ENCODE data around the gene OLFML3. TPM values are rescaled to one million over a fixed set of nuclear protein-coding genes. Genes with fewer than 3 reads are reported as not detected.

The OLFML3 gene
- total and polyA plus RNA-seq, 2 of the 13 experiments (the other 11 are each of a cell fraction or from before 2014, with no cell fraction given): 2.0 to 5.1 TPM

- Histone ChIP-seq H3K79me2 (ENCODE audit: insufficient read depth, low read length) (no peaks in the 10 kb centered on the region), H3K27ac (ENCODE audit: extremely low read length, insufficient read depth, low read length) (no peak overlapping the region), H4K20me1 (ENCODE audit: insufficient read depth, low read length) (no peaks in the 10 kb centered on the region), H3K4me2 (ENCODE audit: low read depth, low read length) (no peak overlapping the region), H3K9me3 (ENCODE audit: low read length) (no peaks in the 10 kb centered on the region), H3K4me3 (replicated peaks in 1 of 3; ENCODE audit: insufficient read depth in 1 of 3, low read depth in 2 of 3, low read length in 3 of 3) (no peak overlapping the region), H3K9ac (ENCODE audit: insufficient read depth, low read depth, low read length) (no peak overlapping the region), H3K27me3 (ENCODE audit: control insufficient read depth in 1 of 2, insufficient read depth in 2 of 2, low read length in 2 of 2) (no peaks in the 10 kb centered on the region), H2AFZ (ENCODE audit: low read length) (no peak overlapping the region), H3K36me3 (replicated peaks in 1 of 2; ENCODE audit: control insufficient read depth in 1 of 2, insufficient read depth in 2 of 2, low read length in 2 of 2) (peaks cover 13 to 71% of the 10 kb centered on the region in 2 experiments), H3K4me1 (ENCODE audit: insufficient read depth, low read length) (no peaks in the 10 kb centered on the region)
- FAIRE-seq (no peak), DNase-seq (ENCODE audit: low spot score) (no peak), ATAC-seq (no peak)
- CTCF ChIA-PET (ENCODE audit: low intra/inter-chr PET ratio, low total read pairs): no interaction called here
- TF ChIP-seq NR0B2 (CRISPR knock-in tag; IDR thresholded peaks at IDR 0.05) (no peak), PCBP1 (IDR thresholded peaks at IDR 0.05; ENCODE audit: borderline replicate concordance, low read depth, low read length) (no peak), CTCF (CRISPR knock-in tag; IDR thresholded peaks at IDR 0.05) (peak; percentile 23; the same call in 1 of the 2 replicates), STAG1 (CRISPR knock-in tag; IDR thresholded peaks at IDR 0.05) (peak; percentile 21; the same call in 1 of the 2 replicates)
- BruUV-seq (replicated peaks): no TSS peak
- POLR2A ChIA-PET: interaction anchor here (0.9 kb wide), 1 partner anchor 35 kb away, joined by 4 read pairs; the partner anchor contains the start of gene HIPK1
- intact Hi-C loops (cut with micrococcal nuclease; ENCODE audit: unreplicated experiment) (no loop called here), in situ Hi-C loops (cut with HindIII; ENCODE audit: extremely low pct_ligation_motif_present, low pct_unique_long_range_greater_than_20kb) (no loop called here)
- WGBS (ENCODE audit: low lambda C conversion rate): 95% methylated on average over 12 of the region's 12 CpGs
These were observed 15.9 kb upstream of the OLFML3 start for GRCh38 chr1:113963281-113963906.

Measured in HepG2 (cell line).